Measurements from ENCODE around the gene TJP2. TPM values are rescaled to one million over a fixed set of nuclear protein-coding genes. Genes with fewer than 3 reads are reported as not detected.

Gene TJP2
- total RNA-seq, 2 donors from 2014 or later, result 60.2 to 79.1 TPM

DNA sequence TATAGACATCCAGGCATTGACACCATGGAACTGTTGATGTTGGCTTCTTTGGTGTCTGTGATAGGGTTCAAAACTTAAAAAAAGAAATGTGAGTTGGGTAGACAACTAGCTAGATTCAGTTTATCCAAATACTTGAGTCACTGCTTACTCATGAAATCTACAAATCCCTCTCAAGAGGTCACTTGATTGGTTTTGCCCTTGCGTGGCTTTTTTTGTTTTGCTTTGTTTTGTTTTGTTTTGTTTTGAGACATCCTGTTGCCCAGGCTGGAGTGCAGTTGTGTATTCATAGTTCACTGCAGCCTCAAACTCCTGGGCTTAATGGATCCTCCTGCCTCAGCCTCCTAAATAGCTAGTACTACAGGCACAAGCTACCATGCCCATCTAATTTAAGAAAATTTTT is 140.5 kb downstream of the TJP2 start:
- peaks cover 0 to 8% (median 0%) of the 10 kb centered on the region in 3 donors for H3K9me3 ChIP-seq
- no peak overlapping the region for H3K4me3 ChIP-seq
- no peaks in the 10 kb centered on the region for H3K27me3 ChIP-seq
- no peak for ATAC-seq
- no peaks in the 10 kb centered on the region for H3K36me3 ChIP-seq (replicated peaks in 1 of 2; ENCODE audit: insufficient read depth in 1 of 2, low read depth in 2 of 2)
- H3K4me1 ChIP-seq, result no peaks in the 10 kb centered on the region
- WGBS, 2 donors, result 74 to 91% methylated on average over 1 of the region's 1 CpG
- intact Hi-C loops (cut with DNase I), result no loop called here
- TF ChIP-seq, protein P1, sequence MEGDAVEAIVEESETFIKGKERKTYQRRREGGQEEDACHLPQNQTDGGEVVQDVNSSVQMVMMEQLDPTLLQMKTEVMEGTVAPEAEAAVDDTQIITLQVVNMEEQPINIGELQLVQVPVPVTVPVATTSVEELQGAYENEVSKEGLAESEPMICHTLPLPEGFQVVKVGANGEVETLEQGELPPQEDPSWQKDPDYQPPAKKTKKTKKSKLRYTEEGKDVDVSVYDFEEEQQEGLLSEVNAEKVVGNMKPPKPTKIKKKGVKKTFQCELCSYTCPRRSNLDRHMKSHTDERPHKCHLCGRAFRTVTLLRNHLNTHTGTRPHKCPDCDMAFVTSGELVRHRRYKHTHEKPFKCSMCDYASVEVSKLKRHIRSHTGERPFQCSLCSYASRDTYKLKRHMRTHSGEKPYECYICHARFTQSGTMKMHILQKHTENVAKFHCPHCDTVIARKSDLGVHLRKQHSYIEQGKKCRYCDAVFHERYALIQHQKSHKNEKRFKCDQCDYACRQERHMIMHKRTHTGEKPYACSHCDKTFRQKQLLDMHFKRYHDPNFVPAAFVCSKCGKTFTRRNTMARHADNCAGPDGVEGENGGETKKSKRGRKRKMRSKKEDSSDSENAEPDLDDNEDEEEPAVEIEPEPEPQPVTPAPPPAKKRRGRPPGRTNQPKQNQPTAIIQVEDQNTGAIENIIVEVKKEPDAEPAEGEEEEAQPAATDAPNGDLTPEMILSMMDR (IDR thresholded peaks at IDR 0.05), result no peak
- no peak for TF ChIP-seq POLR2A (IDR thresholded peaks at IDR 0.05)
- no peak for DNase-seq
- H3K27ac ChIP-seq, result no peak overlapping the region

DNA sequence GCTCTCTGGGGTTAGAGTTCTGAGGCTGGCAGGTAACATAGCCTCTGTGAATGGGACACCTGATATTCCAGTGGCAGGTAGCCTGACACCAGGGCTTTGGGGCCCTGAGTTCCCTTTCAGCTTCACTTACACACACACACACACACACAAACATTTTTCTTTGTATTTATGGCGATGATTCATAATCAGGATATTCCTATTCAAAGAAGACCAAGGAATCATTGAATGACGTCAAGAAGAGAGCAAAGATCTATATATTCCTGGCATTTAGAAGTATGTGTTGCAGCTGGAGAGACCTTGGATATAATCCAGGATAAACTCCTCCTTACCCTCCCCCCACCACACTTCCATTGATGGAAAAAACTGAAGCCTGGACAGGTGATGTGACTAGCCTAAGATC is 143.0 kb downstream of the TJP2 start:
- intact Hi-C loops (cut with DNase I), result no loop called here
- no peak overlapping the region for H3K4me3 ChIP-seq
- H3K4me1 ChIP-seq, result peaks cover 5% of the 10 kb centered on the region
- H3K27me3 ChIP-seq, result no peaks in the 10 kb centered on the region
- no peak for ATAC-seq
- DNase-seq, result no peak
- no peak overlapping the region for H3K27ac ChIP-seq
- no peak for TF ChIP-seq POLR2A (IDR thresholded peaks at IDR 0.05)
- TF ChIP-seq, protein P1 (IDR thresholded peaks at IDR 0.05), result no peak
- peaks cover 0 to 8% (median 0%) of the 10 kb centered on the region in 3 donors for H3K9me3 ChIP-seq
- H3K36me3 ChIP-seq (replicated peaks in 1 of 2; ENCODE audit: insufficient read depth in 1 of 2, low read depth in 2 of 2), result no peaks in the 10 kb centered on the region
- WGBS, 2 donors, result 57 to 64% methylated on average over 2 of the region's 2 CpGs

DNA sequence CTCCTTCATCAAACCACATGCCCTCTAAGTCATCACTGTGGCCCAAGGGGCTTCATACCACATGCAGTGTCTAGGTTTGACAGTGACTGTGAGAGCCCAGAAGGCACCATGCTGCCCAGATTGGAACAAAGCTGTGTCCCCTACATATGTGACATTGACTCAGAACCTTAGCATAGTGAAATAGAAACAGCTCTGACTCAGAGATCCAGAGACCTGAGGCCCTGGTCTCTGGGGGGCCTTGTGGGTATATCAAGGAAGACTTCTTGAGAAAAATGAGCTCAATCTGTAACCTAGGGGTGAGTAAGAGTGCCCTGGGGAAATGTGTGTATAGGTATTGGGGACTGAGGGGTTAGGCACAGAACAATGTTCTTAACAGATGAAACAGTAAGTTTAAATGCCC is 143.8 kb downstream of the TJP2 start:
- peaks cover 5% of the 10 kb centered on the region for H3K4me1 ChIP-seq
- no peaks in the 10 kb centered on the region for H3K27me3 ChIP-seq
- no peak for DNase-seq
- H3K9me3 ChIP-seq, result peaks cover 0 to 3% (median 0%) of the 10 kb centered on the region in 3 donors
- no peaks in the 10 kb centered on the region for H3K36me3 ChIP-seq (replicated peaks in 1 of 2; ENCODE audit: insufficient read depth in 1 of 2, low read depth in 2 of 2)
- intact Hi-C loops (cut with DNase I), result no loop called here
- no peak for ATAC-seq
- no peak for TF ChIP-seq POLR2A (IDR thresholded peaks at IDR 0.05)
- TF ChIP-seq, protein P1 (IDR thresholded peaks at IDR 0.05), result no peak
- no peak overlapping the region for H3K4me3 ChIP-seq
- no peak overlapping the region for H3K27ac ChIP-seq

DNA sequence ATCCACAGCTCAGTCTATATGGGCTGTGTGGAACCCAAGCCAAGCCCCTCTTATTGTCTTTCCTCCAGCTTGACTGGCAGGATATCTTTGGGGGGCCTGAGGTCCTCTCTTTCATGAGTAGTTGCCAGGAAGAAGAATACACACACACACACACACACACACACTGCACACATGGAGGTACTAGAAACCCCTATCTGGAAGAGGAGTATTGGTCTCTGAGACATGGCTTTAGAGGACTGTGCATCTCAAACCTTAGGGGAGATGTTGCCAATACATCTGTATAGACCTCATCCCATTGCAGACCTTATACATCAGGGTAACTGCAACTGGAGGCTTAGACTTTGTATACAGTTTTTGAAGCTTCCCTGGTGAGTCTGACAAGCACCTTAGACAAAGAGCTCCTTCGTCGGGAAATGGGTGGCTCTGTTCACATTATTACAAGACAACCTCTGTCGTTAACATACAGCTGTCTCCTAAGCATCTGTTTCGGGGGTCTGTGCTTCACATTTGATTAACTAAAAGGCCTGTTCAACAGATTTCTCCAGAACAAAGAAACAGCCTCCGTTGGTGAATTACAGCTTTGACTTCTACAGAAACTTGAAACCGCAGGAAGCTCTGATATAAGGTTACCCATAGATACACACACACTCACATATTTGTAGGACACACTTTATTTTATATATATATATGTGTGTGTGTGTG is 145.4 kb downstream of the TJP2 start:
- ATAC-seq, result no peak
- WGBS, 2 donors, result 68 to 86% methylated on average over 5 to 6 of the region's 6 CpGs
- TF ChIP-seq, protein P1 (IDR thresholded peaks at IDR 0.05), result no peak
- no peak for TF ChIP-seq POLR2A (IDR thresholded peaks at IDR 0.05)
- DNase-seq, result no peak
- H3K27me3 ChIP-seq, result no peaks in the 10 kb centered on the region
- H3K4me3 ChIP-seq, result no peak overlapping the region
- no peaks in the 10 kb centered on the region for H3K9me3 ChIP-seq
- intact Hi-C loops (cut with DNase I), result no loop called here
- H3K4me1 ChIP-seq, result peaks cover 12% of the 10 kb centered on the region
- H3K36me3 ChIP-seq (replicated peaks in 1 of 2; ENCODE audit: insufficient read depth in 1 of 2, low read depth in 2 of 2), result no peaks in the 10 kb centered on the region
- no peak overlapping the region for H3K27ac ChIP-seq

DNA sequence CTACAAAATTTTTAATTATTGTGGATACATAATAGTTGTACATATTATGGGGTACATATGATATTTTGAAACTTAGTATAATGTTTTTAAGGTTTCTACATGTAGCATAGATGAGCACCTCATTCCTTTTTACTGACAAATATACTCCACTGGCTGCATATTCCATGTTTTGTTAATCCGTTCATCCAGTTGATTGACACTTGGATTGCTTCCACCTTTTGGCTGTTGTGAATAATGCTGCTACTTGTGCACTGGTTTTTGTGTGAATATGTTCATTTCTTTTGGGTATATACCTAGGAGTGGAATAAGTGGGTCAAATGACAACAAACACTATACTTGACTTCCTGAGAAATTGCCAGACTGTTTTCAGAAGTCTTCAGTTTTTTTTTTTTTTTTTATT is 148.2 kb downstream of the TJP2 start:
- peaks cover 26% of the 10 kb centered on the region for H3K4me1 ChIP-seq
- TF ChIP-seq, protein P1 (IDR thresholded peaks at IDR 0.05), result no peak
- TF ChIP-seq POLR2A (IDR thresholded peaks at IDR 0.05), result no peak
- no peaks in the 10 kb centered on the region for H3K36me3 ChIP-seq (replicated peaks in 1 of 2; ENCODE audit: insufficient read depth in 1 of 2, low read depth in 2 of 2)
- H3K27ac ChIP-seq, result no peak overlapping the region
- intact Hi-C loops (cut with DNase I), result no loop called here
- WGBS, 2 donors, result 24 to 29% methylated on average over 1 of the region's 1 CpG
- ATAC-seq (no peak), DNase-seq (no peak)
- no peak overlapping the region for H3K4me3 ChIP-seq
- no peaks in the 10 kb centered on the region for H3K27me3 ChIP-seq
- no peaks in the 10 kb centered on the region for H3K9me3 ChIP-seq
